Skin of body (tissue), 2 donors: ENCODE measurements around the gene C9orf50. TPM values are rescaled to one million over a fixed set of nuclear protein-coding genes. Genes with fewer than 3 reads are reported as not detected.

Experiments
- DNase-seq: peaks from one replicate; lab custom pipeline; 2025; lab: John Stamatoyannopoulos, UW
- total RNA-seq: library from RNA; depleted of rRNA; stranded (reverse); fragments of >200 nt; gene quantifications from one replicate; pipeline ENCODE4 v1.2.3, GENCODE V29; 2014

C9orf50 gene
- total RNA-seq, 1 donor from 2014 or later, result not detected

DNA sequence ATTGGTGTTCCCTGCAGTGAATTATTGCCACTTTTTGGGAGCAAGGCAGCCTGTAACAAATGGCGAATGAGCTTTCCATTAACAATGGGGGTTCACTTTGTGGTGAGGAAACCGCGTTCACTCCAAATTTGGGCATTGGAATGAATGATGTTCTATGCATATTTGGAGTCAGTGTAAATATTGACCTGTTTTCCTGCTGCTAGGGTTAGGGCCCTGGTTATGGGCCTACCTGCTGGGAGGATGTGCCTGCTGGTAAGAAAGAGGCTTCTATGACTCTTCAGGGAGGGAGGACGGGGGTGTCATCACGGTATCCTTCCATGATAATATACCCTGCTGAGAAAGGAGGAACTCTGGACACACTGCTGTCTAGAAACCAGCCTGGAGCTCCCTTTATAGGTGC is 29.0 kb downstream of the C9orf50 start:
- DNase-seq, result no peak

- DNase-seq, result no peak
Measured at GRCh38 chr9:129590466-129590865, 30.4 kb downstream of the C9orf50 start.

- peak; percentile 27 for DNase-seq
Measured at GRCh38 chr9:129587487-129588262, 33.2 kb downstream of the C9orf50 start.

DNA sequence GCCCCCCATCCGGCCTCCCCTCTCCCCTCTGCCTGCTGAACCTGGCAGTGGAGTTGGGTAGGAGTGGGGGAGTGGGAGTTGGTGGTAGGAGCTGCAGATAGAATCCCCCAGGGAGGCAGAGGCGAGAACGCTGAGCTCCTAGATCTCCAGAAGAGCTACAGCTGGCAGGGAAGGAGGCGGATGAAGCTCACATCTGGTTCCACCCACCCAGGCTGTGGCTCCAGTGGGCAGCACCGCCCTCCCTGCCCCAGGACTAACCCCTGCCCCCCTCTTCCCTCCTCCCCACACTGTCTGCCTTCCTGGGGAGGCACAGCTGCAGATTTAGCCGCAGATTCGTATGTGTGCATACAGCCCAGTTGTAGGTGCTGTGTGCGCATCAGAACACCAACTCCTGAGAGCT is 34.2 kb downstream of the C9orf50 start:
- no peak for DNase-seq

GRCh38 chr9:129586245-129586644 is 34.7 kb downstream of the C9orf50 start:
- DNase-seq, result no peak

GRCh38 chr9:129585352-129585751 is 35.5 kb downstream of the C9orf50 start:
- DNase-seq, result no peak

DNA sequence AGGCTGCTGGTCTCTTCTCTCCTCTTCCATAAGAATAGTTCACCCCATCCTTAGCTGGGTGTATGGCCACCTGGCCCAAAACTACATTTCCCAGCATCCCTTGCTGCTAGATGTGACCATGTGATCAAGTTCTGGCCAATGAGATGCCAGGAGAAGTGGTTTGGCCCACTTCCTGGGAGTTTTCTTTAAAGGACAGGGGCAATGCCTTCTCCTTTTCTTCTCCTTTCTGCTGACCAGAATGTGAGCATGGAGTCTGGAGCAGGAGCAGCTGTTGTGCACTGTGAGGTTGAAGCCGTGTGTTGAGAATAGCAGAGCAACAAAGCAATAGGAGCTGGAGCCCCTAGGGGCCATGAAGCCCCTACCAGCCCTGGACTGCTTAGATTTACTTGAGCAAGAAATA is 36.8 kb downstream of the C9orf50 start:
- DNase-seq, result peak; percentile 70

GRCh38 chr9:129583308-129584038 is 37.4 kb downstream of the C9orf50 start:
- no peak for DNase-seq

- DNase-seq, result no peak
Measured at GRCh38 chr9:129582855-129583254, 38.0 kb downstream of the C9orf50 start.

DNA sequence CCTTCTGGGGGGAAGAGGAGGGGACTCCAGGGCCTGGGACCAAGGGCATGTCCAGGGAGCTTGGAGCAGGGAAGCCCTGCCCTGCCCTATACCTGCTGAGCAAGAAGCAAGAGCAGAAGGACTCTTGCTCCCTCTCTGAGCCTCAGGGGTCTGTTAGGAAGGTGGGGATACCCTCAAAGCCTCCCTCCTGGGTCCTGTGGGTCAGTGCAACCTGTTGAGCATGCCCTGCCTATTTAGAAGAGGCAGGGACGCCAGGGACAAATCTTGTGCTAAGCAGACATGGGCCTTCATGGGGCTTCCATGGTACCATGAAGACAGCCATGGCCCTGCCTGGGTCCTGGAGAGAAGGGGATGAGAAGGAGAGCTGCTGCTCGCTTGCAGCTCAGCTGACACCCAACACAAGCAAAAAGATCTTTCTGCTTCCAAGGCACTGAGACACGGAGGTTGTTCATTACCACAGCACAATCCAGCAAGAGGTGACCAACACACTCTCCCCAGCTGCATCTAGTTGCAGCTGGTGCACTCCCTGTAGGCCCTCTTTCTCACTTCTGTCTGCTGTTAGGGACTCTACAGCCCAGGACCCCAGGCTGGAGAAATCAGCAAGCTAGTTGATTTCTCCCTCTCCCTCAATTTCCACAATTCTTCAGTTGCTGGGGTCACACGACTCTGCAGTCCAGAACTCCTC is 39.3 kb downstream of the C9orf50 start:
- DNase-seq, result no peak

DNA sequence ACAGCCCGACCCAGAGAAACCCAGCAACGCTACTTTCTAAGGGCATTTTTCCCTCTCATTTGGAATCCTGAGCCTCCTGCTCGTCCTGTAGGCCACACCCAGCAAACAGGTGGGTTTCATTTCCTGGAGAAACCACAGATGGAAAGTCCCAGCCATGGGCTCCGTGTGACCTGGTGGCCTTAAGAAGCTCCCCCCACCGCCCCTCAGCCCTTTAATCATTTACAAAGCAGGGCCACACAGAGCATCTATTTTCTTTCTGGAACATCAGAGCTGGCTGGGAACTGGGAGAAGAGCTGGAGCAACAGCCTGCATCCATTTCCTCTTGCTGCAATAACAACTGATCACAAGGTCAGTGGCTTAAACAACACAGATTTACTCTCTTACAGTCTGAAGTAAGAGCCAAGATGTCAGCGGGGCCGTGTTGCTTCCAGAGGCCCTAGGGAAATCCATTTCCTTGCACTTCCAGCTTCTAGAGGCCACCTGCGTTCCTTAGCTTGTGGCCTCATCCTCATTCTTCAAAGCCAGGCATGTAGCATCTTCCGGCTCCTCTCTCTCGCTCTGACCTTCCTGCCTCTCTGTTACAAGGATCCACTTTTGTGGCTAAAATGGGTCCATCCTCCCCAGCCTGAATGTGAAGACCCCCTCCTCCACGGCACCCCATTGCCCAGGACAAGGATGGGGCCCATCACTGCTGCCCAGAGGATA is 40.5 kb downstream of the C9orf50 start:
- DNase-seq, result no peak

- DNase-seq, result no peak
Measured at GRCh38 chr9:129579294-129579693, 41.6 kb downstream of the C9orf50 start.

DNA sequence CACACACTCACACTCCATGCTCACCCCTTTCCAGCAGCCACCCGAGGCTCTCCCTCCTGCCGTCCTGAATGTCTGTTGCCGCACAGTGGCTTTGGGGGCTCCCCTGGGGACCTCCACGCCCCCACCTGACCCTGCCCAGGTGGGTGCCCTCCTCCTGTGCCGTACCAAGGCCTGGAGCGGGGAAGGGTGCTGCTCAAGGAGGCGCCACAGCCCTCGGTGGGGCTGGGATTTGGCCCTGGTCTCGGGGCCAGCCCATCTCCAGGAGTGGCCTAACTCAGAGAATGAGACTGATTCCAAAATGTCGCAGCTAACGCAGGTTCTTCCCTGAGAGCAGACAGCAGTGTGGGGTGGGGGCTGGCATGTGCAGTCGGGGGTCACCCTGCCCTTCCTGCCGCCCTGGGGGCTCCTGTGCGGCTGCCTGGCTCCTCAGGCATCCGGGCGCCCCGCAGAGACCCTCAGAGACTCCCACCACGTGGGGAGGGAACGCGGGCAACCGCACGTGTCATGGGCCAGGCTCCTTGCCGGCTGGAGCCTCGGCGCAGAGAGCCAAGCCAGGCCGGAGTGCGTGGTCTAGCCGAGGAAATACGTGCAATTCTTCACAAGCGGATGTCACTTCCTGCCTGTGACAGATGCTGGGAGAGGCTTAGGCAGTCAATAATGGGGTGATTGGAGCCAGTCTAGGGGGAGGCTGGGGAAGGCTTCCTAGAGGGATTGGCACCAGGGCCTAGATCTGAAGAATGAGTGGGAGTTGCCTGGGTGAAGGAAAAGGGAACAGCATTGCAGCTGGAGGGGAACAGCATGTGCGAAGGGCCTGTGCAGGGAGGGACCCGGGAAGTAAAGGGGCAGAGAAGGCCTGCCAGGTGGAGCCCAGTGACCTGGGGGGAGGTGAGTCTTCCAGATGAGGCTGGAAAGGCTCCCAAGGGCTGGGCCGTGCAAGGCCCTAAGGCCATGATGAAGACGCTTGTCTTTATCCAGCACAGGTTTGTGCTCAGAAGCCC is 44.1 kb downstream of the C9orf50 start:
- DNase-seq, result peak; percentile 69

- no peak for DNase-seq
Measured at GRCh38 chr9:129575818-129576217, 45.1 kb downstream of the C9orf50 start.

- no peak for DNase-seq
Measured at GRCh38 chr9:129574911-129575585, 45.9 kb downstream of the C9orf50 start.

- DNase-seq, result no peak
Measured at GRCh38 chr9:129573977-129574376, 46.9 kb downstream of the C9orf50 start.

DNA sequence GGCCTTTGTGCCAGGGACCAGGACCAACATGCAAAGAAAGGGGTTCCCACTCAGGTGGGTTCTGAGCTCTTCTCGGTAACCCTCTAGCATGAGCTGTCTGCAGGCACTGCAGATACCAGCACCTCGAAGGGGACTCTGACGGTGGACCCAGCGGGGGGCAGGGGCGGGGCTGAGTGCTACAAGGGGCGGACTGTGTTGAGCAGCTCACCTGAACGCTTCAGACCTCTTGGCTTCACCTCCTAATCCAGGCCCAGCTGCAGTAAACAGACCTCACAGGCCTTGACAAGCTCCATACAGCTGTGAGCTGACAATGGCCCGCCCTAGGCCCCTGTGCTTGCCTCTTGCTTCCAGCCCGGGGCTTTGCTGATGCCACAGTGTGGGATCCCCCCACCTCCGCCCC is 48.4 kb downstream of the C9orf50 start:
- no peak for DNase-seq

- DNase-seq, result no peak
Measured at GRCh38 chr9:129572052-129572425, 48.9 kb downstream of the C9orf50 start.

- DNase-seq, result no peak
Measured at GRCh38 chr9:129571298-129572051, 49.4 kb downstream of the C9orf50 start.
